SK-N-SH treated with all-trans-retinoic acid at 6 μM for 48 hours (cell line): ENCODE data around the gene KLHL29.

Source experiments
- BACH2 ChIP-seq: fragments of 250-450 bp; sonication (Bioruptor Pico); IDR thresholded peaks from 2 replicates; pipeline ENCODE4 v1.9.0; 2021; ENCODE audit warnings: mild to moderate bottlenecking, borderline replicate concordance
- CREB5 ChIP-seq: fragments of 250-450 bp; sonication (Bioruptor Pico); IDR thresholded peaks from 2 replicates; pipeline ENCODE4 v1.5.1; 2020; ENCODE audit warnings: low read depth, mild to moderate bottlenecking, moderate library complexity
- ESRRG ChIP-seq: fragments of 250-450 bp; sonication (Bioruptor Pico); IDR thresholded peaks from 2 replicates; pipeline ENCODE4 v1.6.1; 2021; ENCODE audit warnings: mild to moderate bottlenecking
- GLIS3 ChIP-seq: fragments of 250-450 bp; sonication (Bioruptor Pico); IDR thresholded peaks from 2 replicates; pipeline ENCODE4 v1.5.0; 2020; ENCODE audit warnings: mild to moderate bottlenecking, moderate library complexity
- OSR1 ChIP-seq: fragments of 250-450 bp; sonication (Bioruptor Pico); IDR thresholded peaks from 2 replicates; pipeline ENCODE4 v1.8.0; 2022; ENCODE audit warnings: moderate library complexity, mild to moderate bottlenecking, inconsistent platforms
- PATZ1 ChIP-seq: fragments of 250-450 bp; sonication (Bioruptor Pico); IDR thresholded peaks from 2 replicates; pipeline ENCODE4 v1.8.0; 2020; ENCODE audit warnings: mild to moderate bottlenecking, moderate library complexity, borderline replicate concordance
- PPARA ChIP-seq: fragments of 250-450 bp; sonication (Bioruptor Pico); IDR thresholded peaks from 2 replicates; pipeline ENCODE4 v1.5.0; 2020; ENCODE audit warnings: mild to moderate bottlenecking, borderline replicate concordance
- RARB ChIP-seq: fragments of 250-450 bp; sonication (Bioruptor Pico); IDR thresholded peaks from 2 replicates; pipeline ENCODE4 v1.8.0; 2021; ENCODE audit warnings: mild to moderate bottlenecking, moderate library complexity
- TSHZ2 ChIP-seq: fragments of 250-450 bp; sonication (Bioruptor Pico); IDR thresholded peaks from 2 replicates; pipeline ENCODE4 v1.5.0; 2020; ENCODE audit warnings: mild to moderate bottlenecking, moderate library complexity
- ZFP3 ChIP-seq: fragments of 250-450 bp; sonication (Bioruptor Pico); IDR thresholded peaks from 2 replicates; pipeline ENCODE4 v1.5.0; 2020; ENCODE audit warnings: mild to moderate bottlenecking, moderate library complexity
- ZFP30 ChIP-seq: fragments of 450-650 bp; formaldehyde crosslinking; IDR thresholded peaks from 2 replicates; pipeline ENCODE4 v1.5.0; 2022; ENCODE audit warnings: mild to moderate bottlenecking, moderate library complexity
- ZNF70 ChIP-seq: fragments of 450-650 bp; formaldehyde crosslinking; IDR thresholded peaks from 2 replicates; pipeline ENCODE4 v1.5.0; 2020; ENCODE audit warnings: mild to moderate bottlenecking, moderate library complexity

- TF ChIP-seq TSHZ2 (no peak), ZFP3 (CRISPR knock-in tag) (no peak), ESRRG (no peak), CREB5 (CRISPR knock-in tag) (no peak), ZNF70 (CRISPR knock-in tag) (no peak), RARB (CRISPR knock-in tag) (no peak), BACH2 (CRISPR knock-in tag) (no peak), PPARA (no peak), ZFP30 (CRISPR knock-in tag) (no peak), GLIS3 (CRISPR knock-in tag) (no peak), OSR1 (no peak), PATZ1 (no peak)
Measured at GRCh38 chr2:23420840-23421476, 36.0 kb downstream of the KLHL29 start.
